SK-N-SH (cell line): Measurements from ENCODE around the gene SH2B3. TPM values are rescaled to one million over a fixed set of nuclear protein-coding genes. Genes with fewer than 3 reads are reported as not detected.

Experiments
- CTCF ChIA-PET: fragments of 300-600, 350-600 bp; formaldehyde crosslinking; extraction: SDS; loops from one replicate; lab custom pipeline; 2021; lab: Yijun Ruan, JAX
- POLR2A ChIA-PET: fragments of 350-600 bp; sonication (Branson Sonifier 250); formaldehyde crosslinking; extraction: SDS; loops from one replicate; lab custom pipeline; 2020; ENCODE audit warnings: antibody characterized with exemption, inconsistent platforms; lab: Yijun Ruan, JAX
- DNase-seq: peaks from one replicate; pipeline ENCODE4 v3.0.0; 2012
- H2AFZ ChIP-seq: fragments of 200-600 bp; sonication (generic); 2 replicates; pipeline ENCODE4 v1.8.1; 2016; ENCODE audit warnings: antibody characterized with exemption, mild to moderate bottlenecking, low read depth
- H3F3A ChIP-seq: fragments of 200-600 bp; sonication (generic); replicated peaks from 2 replicates; pipeline ENCODE3; 2016; ENCODE audit warnings: antibody characterized with exemption, mild to moderate bottlenecking; ENCODE audit not compliant: insufficient read depth
- H3K27ac ChIP-seq, 2 experiments: fragments of 200-500 bp in 1 of 2; fragments of 200-600 bp in 1 of 2; sonication (Bioruptor generic) in 1 of 2; sonication (generic), shearing (Covaris generic) in 1 of 2; 2 replicates each; pipeline versions ENCODE4 v1.5.1 to v1.6.1; 2014 to 2016; ENCODE audit warnings: low read depth in 2 of 2, inconsistent platforms in 1 of 2, low read length in 1 of 2, mild to moderate bottlenecking in 1 of 2, mixed read lengths in 1 of 2
- H3K27me3 ChIP-seq: fragments of 200-600 bp; sonication (generic), shearing (Covaris generic); 2 replicates; pipeline ENCODE4 v1.6.1; 2016; ENCODE audit warnings: mixed run types; ENCODE audit not compliant: insufficient read depth
- H3K36me3 ChIP-seq, 2 experiments: fragments of 200-500 bp in 1 of 2; fragments of 200-600 bp in 1 of 2; sonication (Bioruptor generic) in 1 of 2; sonication (generic) in 1 of 2; replicated peaks in 1 of 2; 2 replicates each; pipeline versions ENCODE3 to v1.5.1; 2014 to 2016; ENCODE audit warnings: low read length in 1 of 2, mild to moderate bottlenecking in 1 of 2; ENCODE audit not compliant: insufficient read depth in 2 of 2, control insufficient read depth in 1 of 2
- H3K4me1 ChIP-seq, 2 experiments: fragments of 200-500 bp in 1 of 2; fragments of 200-600 bp in 1 of 2; sonication (Bioruptor generic) in 1 of 2; sonication (generic), shearing (Covaris generic) in 1 of 2; 2 replicates each; pipeline versions ENCODE4 v1.5.1 to v1.6.1; 2014 to 2016; ENCODE audit warnings: low read depth in 1 of 2, low read length in 1 of 2, mixed run types in 1 of 2; ENCODE audit not compliant: insufficient read depth in 2 of 2, control insufficient read depth in 1 of 2
- H3K4me2 ChIP-seq: fragments of 200-600 bp; sonication (generic), shearing (Covaris generic); 2 replicates; pipeline ENCODE4 v1.6.1; 2017; ENCODE audit warnings: mixed run types
- H3K4me3 ChIP-seq, 2 experiments: fragments of 200-500 bp in 1 of 2; fragments of 200-600 bp in 1 of 2; sonication (Bioruptor generic) in 1 of 2; sonication (generic), shearing (Covaris generic) in 1 of 2; 2 replicates each; pipeline versions ENCODE4 v1.5.1 to v1.8.1; 2014 to 2016; ENCODE audit warnings: low read depth in 2 of 2, inconsistent platforms in 1 of 2, low read length in 1 of 2, mild to moderate bottlenecking in 1 of 2, mixed read lengths in 1 of 2, moderate library complexity in 1 of 2
- H3K79me2 ChIP-seq: fragments of 200-600 bp; sonication (generic); 2 replicates; pipeline ENCODE4 v1.8.1; 2017; ENCODE audit warnings: mild to moderate bottlenecking; ENCODE audit not compliant: insufficient read depth
- H3K9ac ChIP-seq: fragments of 200-600 bp; sonication (generic); 2 replicates; pipeline ENCODE4 v1.6.1; 2017; ENCODE audit warnings: mixed run types
- H3K9me2 ChIP-seq: fragments of 200-600 bp; sonication (generic); 2 replicates; pipeline ENCODE4 v1.6.1; 2017; ENCODE audit warnings: mixed run types
- H3K9me3 ChIP-seq: fragments of 200-600 bp; sonication (generic); 2 replicates; pipeline ENCODE4 v1.6.1; 2017; ENCODE audit warnings: mixed run types, mild to moderate bottlenecking, moderate library complexity
- H4K20me1 ChIP-seq: fragments of 200-600 bp; sonication (generic); 2 replicates; pipeline ENCODE4 v1.6.1; 2017; ENCODE audit warnings: mild to moderate bottlenecking, mixed run types; ENCODE audit not compliant: insufficient read depth
- FOSL2 ChIP-seq: IDR thresholded peaks from 2 replicates; pipeline ENCODE4 v1.4.0; 2012; ENCODE audit warnings: low read depth, mild to moderate bottlenecking, moderate library complexity, borderline replicate concordance
- IRF3 ChIP-seq: fragments of 150-350 bp; IDR thresholded peaks from 2 replicates; pipeline ENCODE4 v1.6.1; 2016; ENCODE audit warnings: mild to moderate bottlenecking, low read depth, low read length
- NFIC ChIP-seq: IDR thresholded peaks from 2 replicates; pipeline ENCODE4 v1.4.0; 2012; ENCODE audit warnings: borderline replicate concordance
- NRF1 ChIP-seq: IDR thresholded peaks from 2 replicates; pipeline ENCODE4 v1.6.1; 2012; ENCODE audit warnings: low read depth, mild to moderate bottlenecking, low read length
- REST ChIP-seq: IDR thresholded peaks from 2 replicates; pipeline ENCODE4 v1.6.1; 2012; ENCODE audit warnings: mild to moderate bottlenecking, low read depth, low read length, moderate library complexity
- RFX5 ChIP-seq: IDR thresholded peaks from 2 replicates; pipeline ENCODE4 v1.6.1; 2012; ENCODE audit warnings: mild to moderate bottlenecking, improper control_type of control experiment, low read length
- TCF12 ChIP-seq: IDR thresholded peaks from 2 replicates; pipeline ENCODE4 v1.4.0; 2012
- YY1 ChIP-seq: IDR thresholded peaks from 2 replicates; pipeline ENCODE4 v1.4.0; 2012; ENCODE audit warnings: low read depth, mild to moderate bottlenecking
- WGBS: methylation state at CpG from one replicate; pipeline ENCODE4 v1.1.6; 2017; ENCODE audit warnings: low lambda C conversion rate; 5-methylcytosine and 5-hydroxymethylcytosine counted together
- polyA plus RNA-seq, 3 experiments: library from polyadenylated mRNA; depleted of rRNA; stranded (reverse); fragments of >200 nt; gene quantifications; 2 replicates each; pipeline ENCODE4 v1.2.3, GENCODE V29; 2012
- TF ChIP-seq, protein P1 (sequence below): IDR thresholded peaks from 2 replicates; pipeline ENCODE4 v1.4.0; 2012; ENCODE audit warnings: low read depth, borderline replicate concordance

SH2B3 gene
- polyA plus RNA-seq, 1 of the 3 experiments (the other 2 are of a cell fraction) = 15.6 TPM

DNA sequence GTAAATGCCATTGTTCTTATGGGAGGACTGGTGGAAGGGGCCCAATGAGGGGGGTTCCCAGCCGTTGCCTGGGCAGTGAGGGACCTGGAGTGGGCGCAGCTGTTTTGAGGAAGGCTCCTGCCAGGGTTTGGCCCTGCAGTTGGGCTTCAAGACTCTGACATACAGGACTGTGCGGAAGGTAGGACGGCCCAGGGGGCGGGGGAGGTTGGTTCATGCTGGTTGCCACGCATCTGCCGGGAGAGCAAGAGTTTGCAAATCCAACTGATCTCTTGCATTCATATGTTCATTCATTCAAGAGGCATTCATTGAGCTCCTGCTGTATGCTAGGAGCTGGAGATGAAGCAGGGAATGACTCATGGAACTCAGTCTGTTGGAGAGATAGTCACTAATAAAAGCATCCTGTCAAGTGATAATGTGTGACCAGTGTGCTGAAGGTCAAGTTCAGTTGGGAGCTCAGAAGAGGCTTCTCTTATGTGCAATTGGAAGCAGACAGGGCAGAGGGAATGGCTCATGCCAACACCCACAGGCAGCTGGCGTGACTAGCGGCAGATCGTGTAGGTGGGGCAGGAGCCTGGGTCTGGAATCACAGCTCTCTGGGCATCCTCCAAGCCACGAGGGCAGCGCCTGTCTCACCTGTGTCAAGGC lies 7.8 kb downstream of the SH2B3 start:
- Histone ChIP-seq H3K27ac (peak overlapping the region in 1 of 2 experiments; percentile 87; a peak in 2 of 4 replicates), H3K79me2 (peaks cover 100% of the 10 kb centered on the region)
- TF ChIP-seq FOSL2 (peak; percentile 51; the same call in 1 of the 2 replicates), YY1 (no peak), TCF12 (peak; percentile 49; the same call in 1 of the 2 replicates), REST (no peak), NRF1 (no peak), NFIC (no peak), IRF3 (no peak), RFX5 (no peak)
- TF ChIP-seq, protein P1, sequence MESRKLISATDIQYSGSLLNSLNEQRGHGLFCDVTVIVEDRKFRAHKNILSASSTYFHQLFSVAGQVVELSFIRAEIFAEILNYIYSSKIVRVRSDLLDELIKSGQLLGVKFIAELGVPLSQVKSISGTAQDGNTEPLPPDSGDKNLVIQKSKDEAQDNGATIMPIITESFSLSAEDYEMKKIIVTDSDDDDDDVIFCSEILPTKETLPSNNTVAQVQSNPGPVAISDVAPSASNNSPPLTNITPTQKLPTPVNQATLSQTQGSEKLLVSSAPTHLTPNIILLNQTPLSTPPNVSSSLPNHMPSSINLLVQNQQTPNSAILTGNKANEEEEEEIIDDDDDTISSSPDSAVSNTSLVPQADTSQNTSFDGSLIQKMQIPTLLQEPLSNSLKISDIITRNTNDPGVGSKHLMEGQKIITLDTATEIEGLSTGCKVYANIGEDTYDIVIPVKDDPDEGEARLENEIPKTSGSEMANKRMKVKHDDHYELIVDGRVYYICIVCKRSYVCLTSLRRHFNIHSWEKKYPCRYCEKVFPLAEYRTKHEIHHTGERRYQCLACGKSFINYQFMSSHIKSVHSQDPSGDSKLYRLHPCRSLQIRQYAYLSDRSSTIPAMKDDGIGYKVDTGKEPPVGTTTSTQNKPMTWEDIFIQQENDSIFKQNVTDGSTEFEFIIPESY = no peak
- TF ChIP-seq, all 33 proteins: peak for 2
- 68% methylated on average over 10 of the region's 12 CpGs for WGBS
- Histone ChIP-seq H3K4me1 (peaks cover 40 to 64% of the 10 kb centered on the region in 2 experiments; a peak in 3 of 4 replicates), H3K9me3 (no peaks in the 10 kb centered on the region), H3K9me2 (no peaks in the 10 kb centered on the region), H3K27me3 (no peaks in the 10 kb centered on the region), H3F3A (peaks cover 49% of the 10 kb centered on the region), H4K20me1 (peaks cover 41% of the 10 kb centered on the region), H3K36me3 (peaks cover under 1 to 13% of the 10 kb centered on the region in 2 experiments), H3K4me2 (peak overlapping the region; percentile 99), H3K9ac (no peak overlapping the region), H3K4me3 (no peak overlapping the region), H2AFZ (no peak overlapping the region)
- ChIA-PET POLR2A (interaction anchor here (1.2 kb wide), 1 partner anchor 14 kb away, joined by 3 read pairs; no protein-coding TSS in a partner anchor), CTCF (interaction anchor here (0.7 to 8.8 kb wide), 5 partner anchors 15 to 116 kb away, joined by 3 to 98 read pairs (median 5); no protein-coding TSS in a partner anchor)
- DNase-seq = no peak
